Measurements from ENCODE around the gene KLHL30.

Gene KLHL30, protein sequence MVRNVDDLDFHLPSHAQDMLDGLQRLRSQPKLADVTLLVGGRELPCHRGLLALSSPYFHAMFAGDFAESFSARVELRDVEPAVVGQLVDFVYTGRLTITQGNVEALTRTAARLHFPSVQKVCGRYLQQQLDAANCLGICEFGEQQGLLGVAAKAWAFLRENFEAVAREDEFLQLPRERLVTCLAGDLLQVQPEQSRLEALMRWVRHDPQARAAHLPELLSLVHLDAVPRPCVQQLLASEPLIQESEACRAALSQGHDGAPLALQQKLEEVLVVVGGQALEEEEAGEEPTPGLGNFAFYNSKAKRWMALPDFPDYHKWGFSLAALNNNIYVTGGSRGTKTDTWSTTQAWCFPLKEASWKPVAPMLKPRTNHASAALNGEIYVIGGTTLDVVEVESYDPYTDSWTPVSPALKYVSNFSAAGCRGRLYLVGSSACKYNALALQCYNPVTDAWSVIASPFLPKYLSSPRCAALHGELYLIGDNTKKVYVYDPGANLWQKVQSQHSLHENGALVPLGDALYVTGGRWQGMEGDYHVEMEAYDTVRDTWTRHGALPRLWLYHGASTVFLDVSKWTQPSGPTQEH

DNA sequence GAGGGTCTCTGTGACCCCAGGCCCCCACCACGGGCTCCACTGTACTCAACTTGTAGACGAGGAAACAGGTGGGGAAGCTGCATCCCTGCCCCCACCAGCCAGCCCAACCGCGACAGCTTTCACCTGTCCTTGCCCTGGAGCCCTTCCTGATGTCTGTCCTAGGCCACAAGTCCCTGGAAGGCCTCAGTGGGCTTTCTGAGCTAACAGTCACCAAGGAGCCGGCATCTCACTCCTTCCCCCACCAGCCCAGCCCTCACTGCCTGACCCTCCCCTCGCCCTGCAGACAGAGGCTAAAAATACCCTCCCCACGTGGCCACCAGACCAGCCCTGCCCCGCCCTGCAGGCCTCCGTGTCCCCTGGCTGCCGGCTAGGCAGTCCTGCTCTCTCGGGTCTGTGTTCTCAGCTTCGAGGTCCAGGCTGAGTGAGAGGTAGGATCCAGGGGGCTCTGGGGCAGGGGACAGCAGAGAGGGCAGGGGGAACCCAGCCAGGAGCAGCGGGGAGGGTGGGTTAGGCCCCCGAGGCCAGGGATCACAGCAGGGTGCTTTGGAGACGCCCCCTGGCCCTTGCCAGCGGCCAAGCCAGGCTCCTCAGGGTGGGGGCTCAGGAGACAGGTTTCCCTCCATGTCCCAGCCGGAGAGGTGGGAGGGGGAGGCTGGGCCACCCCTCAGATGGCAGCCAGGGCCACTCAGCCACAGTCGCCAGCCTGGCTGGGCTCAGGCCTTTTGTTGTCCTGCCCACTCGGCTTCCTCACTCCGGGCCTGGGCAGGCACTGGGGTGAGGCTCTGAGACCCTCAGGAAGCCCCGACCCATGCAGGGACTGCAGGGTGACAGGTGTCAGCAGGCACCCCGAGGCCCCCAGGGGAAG, at the start of gene KLHL30:
Gene KLHL30, plus strand, starts transcription at position 338 of the 865 bp plus-strand sequence. CDS start 2,087 bp downstream, outside the sequence.
- no peak for DNase-seq

DNA sequence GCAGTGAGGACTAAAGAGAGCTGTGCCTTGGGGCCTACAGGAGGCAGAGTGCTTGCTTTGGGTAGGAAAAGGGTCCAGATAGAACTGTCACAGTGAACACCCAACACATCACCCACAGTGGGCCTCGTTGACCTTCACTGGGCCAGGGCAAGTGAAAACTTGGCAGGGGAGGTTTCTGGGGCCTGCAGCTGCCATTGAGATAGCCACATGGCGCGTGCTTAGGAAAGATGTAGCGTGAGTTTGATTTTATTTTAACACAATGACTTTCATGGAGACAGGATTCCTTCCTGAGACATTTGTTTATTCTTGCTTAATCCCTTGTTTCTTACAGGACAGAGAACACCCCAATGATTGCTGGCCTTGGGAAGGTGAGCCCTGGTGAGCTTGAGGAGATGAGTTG, 47.6 kb upstream of the KLHL30 start:
- DNase-seq: no peak

DNA sequence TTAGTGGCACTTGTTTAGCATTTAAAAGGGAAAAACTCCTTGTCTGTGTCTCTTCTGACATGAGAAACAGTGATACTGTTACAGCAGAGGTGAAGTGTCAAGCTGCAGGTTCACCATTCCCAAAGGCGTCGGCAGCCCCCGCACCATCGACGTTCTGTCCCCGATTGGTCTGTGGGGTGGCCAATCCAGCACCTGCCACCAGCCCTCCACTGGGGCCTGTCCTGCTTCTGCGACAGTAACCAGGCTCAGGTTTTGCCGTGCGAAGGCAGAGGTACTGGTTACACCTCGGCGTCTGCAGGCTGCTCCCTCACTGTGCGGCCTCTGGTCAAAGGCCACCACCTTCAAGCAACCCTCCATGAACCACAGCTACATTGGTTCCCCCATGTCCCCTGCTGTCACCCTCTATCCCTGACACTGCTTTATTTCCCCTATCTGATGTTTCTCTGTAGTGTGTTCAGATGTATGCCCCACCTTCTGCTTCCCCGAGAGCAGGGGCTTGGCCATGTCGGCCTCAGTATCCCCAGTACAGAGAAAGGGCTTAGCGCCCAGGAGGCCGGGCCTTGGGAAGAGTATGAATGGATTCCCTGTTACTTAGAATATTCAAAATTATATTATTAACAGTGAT, 46.9 kb upstream of the KLHL30 start:
- DNase-seq: no peak

DNA sequence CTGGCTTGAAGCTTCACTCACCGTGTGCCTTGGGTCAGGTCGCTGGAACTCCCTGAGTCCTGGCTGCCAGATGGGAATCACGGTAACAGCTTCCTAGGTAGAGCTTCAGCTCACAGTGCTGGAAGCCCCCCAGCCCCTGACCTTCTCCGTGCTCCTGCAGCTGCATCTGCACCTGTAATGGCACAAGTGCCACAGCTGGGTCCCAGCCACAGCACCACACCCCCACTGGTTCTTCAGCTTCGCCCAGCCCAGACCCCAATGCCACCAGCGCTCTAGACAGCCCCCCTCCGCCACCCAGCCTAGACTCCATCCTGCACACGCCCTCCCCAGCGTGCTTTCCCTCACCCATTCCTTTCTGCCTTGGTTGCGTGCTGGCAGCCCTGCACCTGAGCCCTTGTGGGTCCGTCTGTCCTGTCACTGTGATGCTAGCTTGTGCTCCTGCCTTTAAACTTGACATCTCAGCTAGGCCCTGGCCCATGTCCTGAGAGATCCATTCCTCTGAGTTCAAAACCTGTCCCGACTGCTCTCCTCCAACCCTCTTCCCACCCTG, 45.9 kb upstream of the KLHL30 start:
- no peak for DNase-seq

DNA sequence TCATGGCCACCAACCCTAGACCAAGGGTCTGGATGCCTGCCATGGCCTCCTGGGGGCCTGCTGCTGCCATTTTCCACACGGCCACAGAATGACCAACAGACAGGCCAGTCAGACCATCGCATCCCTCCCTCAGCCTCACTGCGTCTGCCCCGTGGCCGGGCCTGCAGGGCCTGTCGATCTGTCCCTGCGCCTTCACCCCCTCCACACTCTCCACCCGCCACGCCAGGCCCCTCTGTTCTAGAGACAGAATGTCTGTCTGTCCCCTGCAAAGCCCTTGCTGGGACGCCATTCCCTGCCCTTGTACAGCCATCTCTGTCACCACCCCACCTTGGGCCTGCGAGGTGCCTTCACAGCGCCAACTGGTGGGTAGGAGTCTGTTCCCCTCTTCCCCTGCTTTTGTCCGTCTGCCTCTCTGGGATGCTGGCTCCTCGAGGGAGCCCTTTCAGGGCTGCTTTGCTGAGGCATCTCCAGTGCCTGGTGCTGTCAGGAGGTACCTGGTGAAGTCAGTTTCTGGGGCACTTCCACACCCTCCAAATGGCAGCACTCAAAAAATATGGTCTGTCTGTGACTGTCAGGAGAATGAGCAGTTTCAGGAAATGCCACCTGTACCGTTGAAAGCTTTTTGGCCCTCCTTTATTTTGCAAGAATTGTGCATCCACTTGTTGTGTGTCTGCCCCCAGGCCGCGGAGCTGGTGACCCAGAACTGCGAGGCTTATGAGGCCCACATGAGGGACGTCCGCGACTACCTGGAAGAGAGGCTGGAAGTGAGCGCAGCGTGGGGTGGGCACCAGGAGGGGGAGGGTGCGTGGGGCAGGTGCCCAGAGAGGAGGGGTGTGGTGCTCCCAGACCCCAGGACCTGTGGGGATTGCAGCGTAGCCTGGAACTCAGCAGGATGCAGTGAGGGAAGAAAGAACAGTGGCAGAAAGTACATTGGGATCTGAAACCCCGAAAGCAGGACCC, 45.0 kb upstream of the KLHL30 start:
- no peak for DNase-seq

DNA sequence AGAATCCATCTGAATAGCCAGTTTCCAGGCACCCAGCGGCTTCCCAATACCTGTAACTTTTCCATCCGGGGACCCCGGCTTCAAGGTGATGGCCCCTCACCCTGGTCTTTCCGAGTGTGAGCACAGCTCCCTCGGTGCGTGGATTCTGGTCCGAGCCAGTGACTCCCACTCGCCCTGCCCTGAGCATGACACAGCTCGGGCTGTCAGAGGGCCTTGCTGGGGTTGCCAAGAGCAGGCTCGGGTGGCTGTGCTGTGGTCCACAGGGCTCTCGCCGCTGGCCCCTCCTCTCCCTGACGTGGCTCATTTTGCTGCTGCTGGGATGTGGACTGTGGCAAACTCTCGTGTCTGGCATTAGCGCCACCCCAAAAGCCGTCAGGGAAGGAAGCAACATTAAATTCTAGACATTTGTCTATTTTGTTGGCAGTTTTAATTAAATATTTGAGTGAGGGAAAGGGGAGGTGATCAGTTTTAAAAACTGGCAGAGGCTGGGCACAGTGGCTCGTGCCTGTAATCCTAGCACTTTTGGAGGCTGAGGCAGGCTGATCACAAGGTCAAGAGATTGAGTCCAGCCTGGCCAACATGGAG, 43.9 kb upstream of the KLHL30 start:
- no peak for DNase-seq

DNA sequence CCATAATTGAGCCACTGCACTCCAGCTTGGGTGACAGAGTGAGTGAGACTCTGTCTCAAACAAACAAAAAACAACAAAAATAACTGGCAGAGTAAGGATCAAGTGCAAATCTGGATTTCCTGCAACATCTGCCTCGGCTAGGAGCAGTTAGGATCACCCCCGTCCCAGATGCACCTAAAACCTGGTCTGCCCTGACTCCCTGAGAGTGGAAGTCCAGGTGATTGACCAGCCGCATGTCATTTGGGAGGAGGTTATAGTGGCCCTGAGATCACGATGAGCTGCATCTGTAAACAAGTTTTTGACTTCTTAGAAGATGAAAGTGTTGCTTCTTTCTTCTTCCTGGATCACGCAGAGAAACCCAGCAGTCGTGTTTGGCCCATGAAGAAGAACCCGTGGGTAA, 43.3 kb upstream of the KLHL30 start:
- no peak for DNase-seq

DNA sequence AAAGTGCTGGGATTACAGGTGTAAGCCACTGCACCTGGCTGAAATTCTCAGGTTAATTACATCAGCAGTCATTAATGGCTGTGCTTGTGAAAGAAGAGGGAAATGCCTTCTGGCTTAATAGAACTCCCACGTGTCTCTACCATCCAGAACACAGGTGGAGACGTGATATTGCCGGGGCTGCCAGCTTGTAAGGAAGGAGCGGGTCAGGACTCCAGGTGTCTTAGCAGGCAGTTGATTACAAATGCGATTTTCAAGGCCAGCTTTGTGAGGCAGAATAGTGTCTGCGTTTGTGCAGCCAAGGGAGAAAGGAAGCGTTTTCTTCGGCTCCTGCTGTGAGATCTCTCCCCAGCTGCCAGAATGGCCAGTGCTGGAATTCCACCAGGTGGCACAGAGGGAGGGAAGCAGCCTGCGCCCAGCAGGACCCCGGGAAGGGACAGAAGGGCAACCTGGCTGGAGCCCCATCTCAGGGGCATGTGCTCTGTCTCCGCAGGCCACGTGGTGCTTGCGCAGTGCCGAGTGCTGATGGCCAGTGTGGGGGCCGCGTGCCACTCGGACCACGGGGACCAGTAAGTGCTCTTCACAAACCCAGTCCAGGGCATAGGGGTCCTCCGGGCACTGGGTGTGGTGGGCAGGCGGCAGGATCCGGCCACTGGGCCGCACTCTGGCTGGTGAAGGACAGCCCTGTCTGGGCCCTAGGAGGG, 42.0 kb upstream of the KLHL30 start:
- DNase-seq: no peak

DNA sequence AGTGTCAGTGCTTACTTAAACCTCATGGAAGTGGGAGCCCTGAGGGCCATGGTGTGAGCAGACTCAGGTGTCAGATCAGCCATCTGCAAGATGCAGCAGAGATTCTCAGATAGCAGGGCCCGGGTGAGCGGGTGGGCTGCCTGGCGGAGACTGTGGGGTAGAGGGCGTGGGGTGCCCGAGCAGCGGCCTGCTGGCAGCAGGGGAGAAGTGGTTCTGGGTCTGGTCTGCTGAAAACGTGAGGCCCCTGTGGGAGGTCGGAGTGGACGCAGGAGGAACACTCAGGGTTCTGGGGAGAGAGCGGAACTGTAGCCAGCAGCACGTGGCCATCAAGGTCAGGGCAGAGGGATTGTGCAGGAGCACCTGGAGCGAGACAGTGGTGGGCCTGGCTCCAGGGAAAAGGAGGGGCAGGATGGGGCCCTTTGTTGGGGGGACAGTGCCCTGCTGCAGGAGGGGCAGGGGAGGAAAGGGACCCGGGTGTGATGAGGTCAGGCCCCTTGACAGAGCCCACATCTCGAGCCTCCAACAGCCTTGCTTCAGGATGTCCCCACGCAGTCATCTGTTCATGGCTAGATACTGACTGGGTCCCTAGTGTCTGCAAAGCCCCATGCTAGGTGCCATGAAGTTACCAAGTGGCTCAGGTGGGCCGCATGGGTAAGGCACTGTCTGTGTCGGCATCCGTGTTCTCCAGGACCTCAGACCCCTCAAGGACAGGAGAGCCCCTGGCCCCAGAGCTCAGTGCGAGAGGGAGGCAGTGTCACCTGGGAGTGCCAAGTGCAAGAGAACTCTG, 41.1 kb upstream of the KLHL30 start:
- DNase-seq: no peak

DNA sequence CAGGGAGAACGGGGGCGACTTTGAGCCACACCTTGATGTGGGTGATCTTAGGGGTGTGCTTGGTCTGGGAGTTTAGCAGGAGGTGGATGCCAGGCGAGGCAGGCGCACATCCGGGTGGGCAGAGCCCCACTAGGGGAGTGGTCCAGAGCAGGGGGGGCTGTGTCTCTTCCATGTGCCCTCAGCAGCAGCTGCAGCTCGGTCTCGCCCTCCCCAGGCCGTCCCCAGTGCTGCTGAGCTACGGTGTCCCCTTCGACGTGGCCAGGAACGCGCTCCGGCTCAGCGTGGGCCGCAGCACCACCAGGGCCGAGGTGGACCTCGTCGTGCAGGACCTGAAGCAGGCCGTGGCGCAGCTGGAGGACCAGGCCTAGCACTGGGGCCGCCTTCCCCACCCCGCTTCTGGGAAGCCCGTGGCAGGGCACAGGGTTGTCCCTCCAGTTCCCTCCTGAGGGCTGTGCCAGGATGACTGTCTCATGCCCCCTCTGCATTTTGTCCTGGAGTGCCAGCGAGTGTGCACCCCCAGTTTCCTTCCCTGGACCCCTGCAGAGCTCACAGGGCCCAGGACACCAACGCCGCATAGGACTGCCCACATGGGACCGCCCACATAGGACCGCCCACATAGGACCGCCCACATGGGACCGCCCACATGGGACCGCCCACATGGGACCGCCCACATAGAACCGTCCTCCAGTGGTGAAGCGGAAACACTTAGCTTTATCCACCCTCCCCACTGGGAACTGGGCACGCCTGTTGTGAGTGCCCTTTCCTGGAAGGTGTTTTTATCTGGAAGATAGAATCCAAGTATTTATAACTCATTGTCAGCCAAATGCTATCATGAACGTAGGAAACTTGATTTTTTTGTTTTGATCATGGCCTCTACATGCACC, 40.2 kb upstream of the KLHL30 start:
- peak; percentile 15 for DNase-seq

DNA sequence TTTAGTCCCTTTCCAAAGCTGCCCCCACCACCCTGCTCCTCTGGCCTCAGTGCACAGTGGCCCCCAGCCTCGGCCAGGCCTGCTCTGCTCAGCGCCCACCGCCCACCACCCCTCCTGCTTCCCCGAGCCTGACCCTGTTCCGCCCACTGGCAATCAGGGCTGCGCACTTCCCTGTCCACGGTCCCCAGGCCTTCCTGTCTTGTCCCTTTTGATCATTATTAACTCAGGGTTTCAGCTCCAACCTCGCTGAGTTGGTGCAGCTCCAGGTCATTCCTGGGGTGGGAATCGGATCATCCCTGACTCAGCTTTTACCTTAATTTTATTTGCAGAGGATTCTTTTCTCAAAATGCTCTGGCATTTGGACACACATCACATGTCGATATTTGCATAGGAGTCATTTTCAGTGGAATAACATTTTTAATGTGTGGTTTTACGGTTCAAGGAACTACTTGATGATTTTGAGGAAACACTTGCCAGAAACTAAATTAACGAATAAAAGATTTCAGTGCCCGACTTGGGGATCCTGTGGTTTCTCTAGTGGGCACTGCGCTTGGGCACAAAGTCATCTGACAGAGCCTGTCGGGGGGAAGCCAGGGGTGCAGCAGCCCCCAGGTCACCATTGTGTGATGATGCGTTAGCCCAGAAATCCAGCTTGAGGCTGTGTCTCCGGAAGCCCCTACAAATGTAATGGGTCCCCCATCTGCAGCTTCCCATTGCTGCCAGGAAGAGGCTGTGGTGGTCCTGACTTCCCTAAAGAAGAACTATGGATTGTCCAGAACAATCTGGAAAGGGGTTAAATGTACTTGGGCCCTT, 39.4 kb upstream of the KLHL30 start:
- DNase-seq: no peak

DNA sequence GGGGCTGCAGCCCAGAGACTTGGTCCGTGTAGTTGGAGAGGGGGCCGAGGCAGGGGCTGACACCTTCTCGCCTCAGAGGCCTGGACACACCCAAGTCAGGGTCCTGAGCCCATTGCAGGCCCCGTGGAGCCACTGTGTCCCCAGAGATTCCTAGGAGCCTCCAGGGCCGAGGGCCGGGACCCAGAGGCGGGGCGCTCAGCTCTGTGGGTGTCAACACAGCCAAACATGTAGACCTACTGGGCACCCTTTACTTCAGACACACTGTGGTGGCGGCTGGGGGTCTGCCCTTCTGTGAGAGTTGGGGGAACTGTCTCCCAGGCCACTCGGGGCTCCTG, 38.8 kb upstream of the KLHL30 start:
- no peak for DNase-seq

DNA sequence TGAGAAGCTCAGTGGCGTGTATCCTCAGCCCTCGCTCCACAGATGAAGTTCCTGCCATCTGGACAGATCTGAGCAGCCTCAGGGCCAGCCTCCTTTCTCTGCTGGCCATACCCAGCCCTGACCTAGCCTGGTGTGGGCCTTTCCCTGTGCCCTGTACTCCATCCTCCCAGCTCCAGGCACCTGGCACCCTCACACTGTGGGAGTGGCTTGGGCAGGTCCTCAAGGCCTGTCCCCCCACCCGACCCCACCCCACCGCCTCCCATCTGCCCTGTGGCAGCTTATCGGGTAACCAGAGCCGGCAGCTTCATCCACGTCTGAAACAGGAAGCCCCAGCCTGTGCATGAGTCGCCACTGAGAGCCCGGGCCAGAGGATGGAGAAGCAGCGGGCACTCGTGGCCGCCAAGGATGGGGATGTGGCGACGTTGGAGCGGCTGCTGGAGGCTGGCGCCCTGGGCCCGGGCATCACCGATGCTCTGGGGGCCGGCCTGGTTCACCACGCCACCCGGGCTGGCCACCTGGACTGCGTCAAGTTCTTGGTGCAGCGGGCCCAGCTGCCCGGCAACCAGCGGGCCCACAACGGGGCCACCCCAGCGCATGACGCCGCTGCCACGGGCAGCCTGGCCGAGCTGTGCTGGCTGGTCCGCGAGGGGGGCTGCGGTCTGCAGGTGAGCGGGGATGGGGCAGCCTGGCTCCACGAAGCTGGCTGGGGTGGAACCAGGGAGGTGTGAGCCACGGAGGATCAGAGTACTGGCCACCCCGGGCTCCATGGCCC, 38.2 kb upstream of the KLHL30 start, which contains the start of gene ESPNL:
Gene ESPNL, plus strand, starts transcription at position 292 of the 772 bp plus-strand sequence. Its CDS starts 80 bp downstream, at position 372.
- no peak for DNase-seq

DNA sequence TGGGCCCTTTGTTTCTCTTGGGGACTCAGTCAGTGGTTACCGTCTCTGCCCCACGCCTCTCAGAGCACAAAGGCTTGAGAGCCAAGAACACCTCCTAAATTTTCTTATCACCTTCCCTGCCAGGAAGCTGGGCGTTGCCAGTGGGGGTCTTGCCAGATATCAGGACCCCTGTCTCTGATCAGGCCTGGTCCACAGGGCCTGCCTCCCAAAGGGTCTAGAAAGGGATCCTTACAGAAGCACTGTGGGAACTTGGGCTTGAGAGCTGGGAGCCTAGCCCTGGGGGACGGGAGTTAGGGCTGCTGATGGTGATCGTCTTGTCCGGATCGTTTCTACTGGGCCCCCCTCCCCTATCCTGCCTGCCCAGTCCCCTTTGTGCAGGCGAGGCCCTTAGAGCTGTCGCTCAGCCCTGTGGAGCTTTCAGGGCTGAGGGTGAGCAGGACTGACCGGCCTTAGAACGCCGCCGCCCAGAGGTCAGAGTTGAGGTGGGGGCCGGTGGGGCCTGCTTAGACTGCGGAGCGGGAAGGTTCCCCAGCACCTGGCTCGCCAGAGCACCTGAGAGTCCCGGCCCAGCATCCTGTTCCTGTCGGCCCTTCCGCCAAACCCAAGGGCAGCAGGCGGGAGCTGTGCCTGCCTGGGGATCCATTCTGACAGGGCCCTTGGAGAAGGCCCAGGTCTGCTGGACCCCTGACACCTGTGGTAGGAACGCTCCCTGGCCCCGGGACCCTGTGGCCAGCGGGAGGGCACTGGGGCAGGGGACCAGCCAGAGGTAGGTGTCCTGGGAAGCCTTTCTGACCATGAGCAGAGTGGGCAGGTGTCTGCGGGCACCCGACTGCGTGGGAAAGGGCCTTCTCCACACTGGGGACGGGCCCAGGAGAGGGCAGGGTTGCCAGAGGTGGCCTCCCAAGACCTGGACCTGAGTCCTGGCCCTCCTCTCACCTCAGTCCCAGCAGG, 37.4 kb upstream of the KLHL30 start:
- DNase-seq: no peak

All from activated T-cell treated with anti-CD3 and anti-CD28 coated beads, Interleukin-2, amount 50 U/mL, for 1 hour (primary cell).